Measurements from ENCODE around the gene PPP1R3E.
A peak's percentile ranks its signal among the peaks of the same experiment; 100 is the strongest.

Gene PPP1R3E

GRCh38 chr14:23302290-23303225 is at the start of gene PPP1R3E:
TSS of gene PPP1R3E (minus strand) at chr14:23302859. CDS start at chr14:23302576, 283 bp downstream.
- Histone ChIP-seq H3K4me3 (ENCODE audit: low read depth in 1 of 2, low read length in 2 of 2) (peak within 1 kb of the TSS; percentile 79 to 89), H3K9me3 (ENCODE audit: control insufficient read depth in 1 of 2, low read length in 2 of 2) (no peaks in the 10 kb centered on the region), H3K9ac (ENCODE audit: low read depth in 1 of 2, low read length in 2 of 2) (peak within 1 kb of the TSS; percentile 74 to 92), H3K27me3 (ENCODE audit: control insufficient read depth in 1 of 2, insufficient read depth in 2 of 2, low read length in 2 of 2) (no peaks in the 10 kb centered on the region), H3K36me3 (ENCODE audit: control insufficient read depth in 1 of 2, insufficient read depth in 2 of 2, low read length in 2 of 2) (peaks cover 0 to 7% of the 10 kb centered on the region in 2 donors), H3K4me1 (ENCODE audit: control insufficient read depth in 1 of 2, insufficient read depth in 2 of 2, low read length in 2 of 2) (peaks cover 23 to 42% of the 10 kb centered on the region in 2 donors), H3K27ac (ENCODE audit: low read depth, low read length) (peak within 1 kb of the TSS; percentile 98)

GRCh38 chr14:23351681-23352505 is 49.2 kb upstream of the PPP1R3E start:
- H3K27ac ChIP-seq (ENCODE audit: low read depth, low read length), result no peak overlapping the region
- peak overlapping the region; percentile 58 to 67 for H3K4me3 ChIP-seq (ENCODE audit: low read depth in 1 of 2, low read length in 2 of 2)
- H3K9me3 ChIP-seq (ENCODE audit: control insufficient read depth in 1 of 2, low read length in 2 of 2), result no peaks in the 10 kb centered on the region
- H3K27me3 ChIP-seq (ENCODE audit: control insufficient read depth in 1 of 2, insufficient read depth in 2 of 2, low read length in 2 of 2), result peaks cover 39 to 44% of the 10 kb centered on the region in 2 donors
- H3K36me3 ChIP-seq (ENCODE audit: control insufficient read depth in 1 of 2, insufficient read depth in 2 of 2, low read length in 2 of 2), result no peaks in the 10 kb centered on the region
- peaks cover 0 to 9% of the 10 kb centered on the region in 2 donors for H3K4me1 ChIP-seq (ENCODE audit: control insufficient read depth in 1 of 2, insufficient read depth in 2 of 2, low read length in 2 of 2)
- H3K9ac ChIP-seq (ENCODE audit: low read depth in 1 of 2, low read length in 2 of 2), result no peak overlapping the region

GRCh38 chr14:23349156-23349845 is 46.6 kb upstream of the PPP1R3E start:
- no peak overlapping the region for H3K27ac ChIP-seq (ENCODE audit: low read depth, low read length)
- H3K9me3 ChIP-seq (ENCODE audit: control insufficient read depth in 1 of 2, low read length in 2 of 2), result no peaks in the 10 kb centered on the region
- peaks cover 0 to 9% of the 10 kb centered on the region in 2 donors for H3K4me1 ChIP-seq (ENCODE audit: control insufficient read depth in 1 of 2, insufficient read depth in 2 of 2, low read length in 2 of 2)
- H3K9ac ChIP-seq (ENCODE audit: low read depth in 1 of 2, low read length in 2 of 2), result no peak overlapping the region
- no peak overlapping the region for H3K4me3 ChIP-seq (ENCODE audit: low read depth in 1 of 2, low read length in 2 of 2)
- peaks cover 27 to 35% of the 10 kb centered on the region in 2 donors for H3K27me3 ChIP-seq (ENCODE audit: control insufficient read depth in 1 of 2, insufficient read depth in 2 of 2, low read length in 2 of 2)
- H3K36me3 ChIP-seq (ENCODE audit: control insufficient read depth in 1 of 2, insufficient read depth in 2 of 2, low read length in 2 of 2), result no peaks in the 10 kb centered on the region

GRCh38 chr14:23348297-23348655 is 45.6 kb upstream of the PPP1R3E start:
- peaks cover 0 to 9% of the 10 kb centered on the region in 2 donors for H3K4me1 ChIP-seq (ENCODE audit: control insufficient read depth in 1 of 2, insufficient read depth in 2 of 2, low read length in 2 of 2)
- no peak overlapping the region for H3K9ac ChIP-seq (ENCODE audit: low read depth in 1 of 2, low read length in 2 of 2)
- H3K9me3 ChIP-seq (ENCODE audit: control insufficient read depth in 1 of 2, low read length in 2 of 2), result no peaks in the 10 kb centered on the region
- no peaks in the 10 kb centered on the region for H3K36me3 ChIP-seq (ENCODE audit: control insufficient read depth in 1 of 2, insufficient read depth in 2 of 2, low read length in 2 of 2)
- H3K27ac ChIP-seq (ENCODE audit: low read depth, low read length), result no peak overlapping the region
- H3K4me3 ChIP-seq (ENCODE audit: low read depth in 1 of 2, low read length in 2 of 2), result no peak overlapping the region
- H3K27me3 ChIP-seq (ENCODE audit: control insufficient read depth in 1 of 2, insufficient read depth in 2 of 2, low read length in 2 of 2), result peaks cover 17 to 25% of the 10 kb centered on the region in 2 donors

GRCh38 chr14:23347406-23348296 is 45.0 kb upstream of the PPP1R3E start:
- H3K9ac ChIP-seq (ENCODE audit: low read depth in 1 of 2, low read length in 2 of 2), result no peak overlapping the region
- H3K4me3 ChIP-seq (ENCODE audit: low read depth in 1 of 2, low read length in 2 of 2), result no peak overlapping the region
- H3K36me3 ChIP-seq (ENCODE audit: control insufficient read depth in 1 of 2, insufficient read depth in 2 of 2, low read length in 2 of 2), result no peaks in the 10 kb centered on the region
- peaks cover 0 to 9% of the 10 kb centered on the region in 2 donors for H3K4me1 ChIP-seq (ENCODE audit: control insufficient read depth in 1 of 2, insufficient read depth in 2 of 2, low read length in 2 of 2)
- H3K27ac ChIP-seq (ENCODE audit: low read depth, low read length), result no peak overlapping the region
- peaks cover 16 to 22% of the 10 kb centered on the region in 2 donors for H3K27me3 ChIP-seq (ENCODE audit: control insufficient read depth in 1 of 2, insufficient read depth in 2 of 2, low read length in 2 of 2)
- H3K9me3 ChIP-seq (ENCODE audit: control insufficient read depth in 1 of 2, low read length in 2 of 2), result no peaks in the 10 kb centered on the region

GRCh38 chr14:23346693-23347405 is 44.2 kb upstream of the PPP1R3E start:
- H3K27me3 ChIP-seq (ENCODE audit: control insufficient read depth in 1 of 2, insufficient read depth in 2 of 2, low read length in 2 of 2), result peaks cover 14 to 16% of the 10 kb centered on the region in 2 donors

GRCh38 chr14:23345987-23346692 is 43.5 kb upstream of the PPP1R3E start:
- H3K9ac ChIP-seq (ENCODE audit: low read depth in 1 of 2, low read length in 2 of 2), result no peak overlapping the region
- no peaks in the 10 kb centered on the region for H3K4me1 ChIP-seq (ENCODE audit: control insufficient read depth in 1 of 2, insufficient read depth in 2 of 2, low read length in 2 of 2)
- H3K4me3 ChIP-seq (ENCODE audit: low read depth in 1 of 2, low read length in 2 of 2), result no peak overlapping the region
- no peaks in the 10 kb centered on the region for H3K9me3 ChIP-seq (ENCODE audit: control insufficient read depth in 1 of 2, low read length in 2 of 2)
- H3K36me3 ChIP-seq (ENCODE audit: control insufficient read depth in 1 of 2, insufficient read depth in 2 of 2, low read length in 2 of 2), result no peaks in the 10 kb centered on the region
- no peak overlapping the region for H3K27ac ChIP-seq (ENCODE audit: low read depth, low read length)
- peaks cover 7 to 9% of the 10 kb centered on the region in 2 donors for H3K27me3 ChIP-seq (ENCODE audit: control insufficient read depth in 1 of 2, insufficient read depth in 2 of 2, low read length in 2 of 2)

More at GRCh38 chr14:23346693-23347405, 44.2 kb upstream of the PPP1R3E start:
- H3K4me1 ChIP-seq (ENCODE audit: control insufficient read depth in 1 of 2, insufficient read depth in 2 of 2, low read length in 2 of 2), result peaks cover 0 to 2% of the 10 kb centered on the region in 2 donors
- no peaks in the 10 kb centered on the region for H3K36me3 ChIP-seq (ENCODE audit: control insufficient read depth in 1 of 2, insufficient read depth in 2 of 2, low read length in 2 of 2)
- H3K27ac ChIP-seq (ENCODE audit: low read depth, low read length), result no peak overlapping the region
- H3K9me3 ChIP-seq (ENCODE audit: control insufficient read depth in 1 of 2, low read length in 2 of 2), result no peaks in the 10 kb centered on the region
- H3K4me3 ChIP-seq (ENCODE audit: low read depth in 1 of 2, low read length in 2 of 2), result no peak overlapping the region
- no peak overlapping the region for H3K9ac ChIP-seq (ENCODE audit: low read depth in 1 of 2, low read length in 2 of 2)

GRCh38 chr14:23344481-23344880 is 41.8 kb upstream of the PPP1R3E start:
- Histone ChIP-seq H3K27ac (ENCODE audit: low read depth, low read length) (no peak overlapping the region), H3K36me3 (ENCODE audit: control insufficient read depth in 1 of 2, insufficient read depth in 2 of 2, low read length in 2 of 2) (no peaks in the 10 kb centered on the region), H3K9ac (ENCODE audit: low read depth in 1 of 2, low read length in 2 of 2) (no peak overlapping the region), H3K27me3 (ENCODE audit: control insufficient read depth in 1 of 2, insufficient read depth in 2 of 2, low read length in 2 of 2) (no peaks in the 10 kb centered on the region), H3K4me3 (ENCODE audit: low read depth in 1 of 2, low read length in 2 of 2) (no peak overlapping the region), H3K4me1 (ENCODE audit: control insufficient read depth in 1 of 2, insufficient read depth in 2 of 2, low read length in 2 of 2) (no peaks in the 10 kb centered on the region), H3K9me3 (ENCODE audit: control insufficient read depth in 1 of 2, low read length in 2 of 2) (no peaks in the 10 kb centered on the region)

Measured in duodenal mucosa (tissue), 2 donors.